Astrocyte of the cerebellum (primary cell): ENCODE measurements around the gene KIDINS220.

Source experiments
- DNase-seq: peaks from one replicate; pipeline ENCODE4 v3.0.0-alpha.2; 2011; ENCODE audit warnings: low read depth
- H3K4me3 ChIP-seq: 2 replicates; pipeline ENCODE4 v1.5.1; 2011; ENCODE audit warnings: mild to moderate bottlenecking, low read depth, low read length, moderate library complexity
- in situ Hi-C: cut with HindIII; loops from 2 replicates; pipeline ENCODE4 v1.10.0; 2017; ENCODE audit warnings: low sequenced_read_pairs
- TF ChIP-seq, protein P1 (sequence below): IDR thresholded peaks from 2 replicates; pipeline ENCODE4 v1.5.1; 2012; ENCODE audit warnings: low read length, low read depth, moderate library complexity, mild to moderate bottlenecking; ENCODE audit errors: missing control alignments

KIDINS220 gene

DNA sequence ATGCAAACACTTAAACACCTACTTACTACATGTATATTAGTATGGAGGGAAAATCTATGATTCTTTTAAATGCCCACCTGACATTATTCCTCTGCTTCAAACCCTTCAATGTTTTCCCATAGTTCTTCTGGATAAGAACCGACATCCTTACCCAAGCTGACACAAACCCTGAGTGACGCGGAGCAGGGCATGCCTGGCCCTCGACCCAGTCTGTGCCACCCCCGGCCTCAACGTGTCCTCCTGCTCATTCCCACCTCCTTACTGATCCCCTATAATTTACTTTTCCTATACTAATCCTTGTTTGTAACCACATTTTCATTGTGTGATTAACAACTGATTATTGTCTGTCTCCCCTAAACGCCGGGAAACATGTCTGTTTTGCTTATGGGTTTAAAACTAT lies 17.5 kb downstream of the KIDINS220 start:
- DNase-seq, result no peak
- in situ Hi-C loops, result no loop called here
- TF ChIP-seq, protein P1, sequence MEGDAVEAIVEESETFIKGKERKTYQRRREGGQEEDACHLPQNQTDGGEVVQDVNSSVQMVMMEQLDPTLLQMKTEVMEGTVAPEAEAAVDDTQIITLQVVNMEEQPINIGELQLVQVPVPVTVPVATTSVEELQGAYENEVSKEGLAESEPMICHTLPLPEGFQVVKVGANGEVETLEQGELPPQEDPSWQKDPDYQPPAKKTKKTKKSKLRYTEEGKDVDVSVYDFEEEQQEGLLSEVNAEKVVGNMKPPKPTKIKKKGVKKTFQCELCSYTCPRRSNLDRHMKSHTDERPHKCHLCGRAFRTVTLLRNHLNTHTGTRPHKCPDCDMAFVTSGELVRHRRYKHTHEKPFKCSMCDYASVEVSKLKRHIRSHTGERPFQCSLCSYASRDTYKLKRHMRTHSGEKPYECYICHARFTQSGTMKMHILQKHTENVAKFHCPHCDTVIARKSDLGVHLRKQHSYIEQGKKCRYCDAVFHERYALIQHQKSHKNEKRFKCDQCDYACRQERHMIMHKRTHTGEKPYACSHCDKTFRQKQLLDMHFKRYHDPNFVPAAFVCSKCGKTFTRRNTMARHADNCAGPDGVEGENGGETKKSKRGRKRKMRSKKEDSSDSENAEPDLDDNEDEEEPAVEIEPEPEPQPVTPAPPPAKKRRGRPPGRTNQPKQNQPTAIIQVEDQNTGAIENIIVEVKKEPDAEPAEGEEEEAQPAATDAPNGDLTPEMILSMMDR, result no peak
- no peak overlapping the region for H3K4me3 ChIP-seq

DNA sequence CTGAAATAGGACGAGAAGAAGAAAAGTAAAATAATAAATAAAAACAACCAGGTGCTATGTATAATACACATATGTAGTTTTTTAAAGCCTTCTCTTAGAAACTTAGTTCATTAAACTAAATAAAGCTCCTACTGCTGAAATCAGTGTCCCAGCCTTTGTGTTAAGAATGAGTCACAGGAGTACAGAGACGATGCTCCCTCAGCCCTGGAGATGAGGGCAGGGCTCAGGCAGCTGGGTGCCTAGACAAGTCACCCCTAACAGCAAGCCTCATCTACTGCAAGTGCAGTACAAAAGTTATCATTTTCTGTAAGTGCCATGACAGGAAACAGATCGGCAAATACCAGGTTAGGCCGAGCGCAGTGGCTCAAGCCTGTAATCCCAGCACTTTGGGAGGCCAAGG lies 18.2 kb downstream of the KIDINS220 start:
- DNase-seq, result no peak
- in situ Hi-C loops, result no loop called here
- H3K4me3 ChIP-seq, result no peak overlapping the region
- TF ChIP-seq, protein P1, result no peak

DNA sequence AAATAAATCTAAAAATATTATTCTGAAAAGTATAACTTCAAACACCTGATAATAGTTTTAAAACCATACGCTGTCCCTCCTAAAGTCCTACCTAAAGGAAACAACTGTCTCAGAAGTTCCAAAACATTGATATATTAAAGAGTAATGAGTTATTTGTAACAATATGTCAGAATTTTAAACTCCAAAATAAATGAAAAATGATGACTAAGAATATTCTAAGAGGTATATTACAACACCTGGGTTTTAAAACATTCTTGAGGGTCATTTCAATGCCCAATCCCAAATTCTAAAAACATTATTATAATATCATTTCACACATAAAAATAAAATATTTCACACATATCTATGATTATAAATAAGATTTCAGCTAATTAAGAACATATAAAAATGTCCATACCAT lies 20.2 kb downstream of the KIDINS220 start:
- TF ChIP-seq, protein P1, result no peak
- in situ Hi-C loops, result no loop called here
- DNase-seq, result no peak
- no peak overlapping the region for H3K4me3 ChIP-seq

DNA sequence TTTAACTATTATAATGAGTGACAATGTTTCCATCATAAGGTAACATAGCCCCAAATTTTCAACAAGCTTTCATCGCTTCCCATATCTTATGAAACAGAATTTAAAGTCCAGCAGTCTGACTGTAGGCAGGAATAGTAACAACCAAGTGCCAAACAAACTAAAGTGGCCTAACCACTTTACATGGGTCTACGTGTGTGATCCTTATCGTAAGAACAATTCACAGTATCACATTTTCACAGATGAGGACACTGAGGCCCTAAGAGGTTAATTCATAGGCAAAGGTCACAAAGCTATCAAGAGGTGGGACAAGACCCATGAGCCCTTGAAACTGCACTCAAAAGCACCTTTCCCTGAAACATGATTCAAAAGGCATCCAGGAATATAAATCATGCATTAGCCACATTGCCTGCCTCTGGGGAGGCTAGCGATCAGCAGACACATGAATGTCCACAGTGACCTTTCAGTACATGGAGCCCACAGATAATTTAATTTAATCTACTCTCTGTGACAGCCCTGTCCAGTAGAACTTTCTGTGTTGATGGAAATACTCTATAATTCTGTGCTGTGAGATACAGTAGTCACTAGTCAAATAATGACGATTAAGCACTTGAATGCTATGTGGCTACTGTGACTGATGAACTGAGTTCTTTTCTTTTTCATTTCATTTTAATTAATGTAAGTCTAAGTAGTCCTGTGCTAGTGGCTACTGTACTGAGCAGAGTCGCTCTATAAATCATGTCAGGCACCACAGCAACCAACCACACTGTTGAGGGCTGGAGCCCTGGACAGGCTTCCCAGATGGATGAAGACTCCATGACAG lies 30.3 kb downstream of the KIDINS220 start:
- TF ChIP-seq, protein P1, result no peak
- DNase-seq, result no peak
- in situ Hi-C loops, result no loop called here
- no peak overlapping the region for H3K4me3 ChIP-seq

DNA sequence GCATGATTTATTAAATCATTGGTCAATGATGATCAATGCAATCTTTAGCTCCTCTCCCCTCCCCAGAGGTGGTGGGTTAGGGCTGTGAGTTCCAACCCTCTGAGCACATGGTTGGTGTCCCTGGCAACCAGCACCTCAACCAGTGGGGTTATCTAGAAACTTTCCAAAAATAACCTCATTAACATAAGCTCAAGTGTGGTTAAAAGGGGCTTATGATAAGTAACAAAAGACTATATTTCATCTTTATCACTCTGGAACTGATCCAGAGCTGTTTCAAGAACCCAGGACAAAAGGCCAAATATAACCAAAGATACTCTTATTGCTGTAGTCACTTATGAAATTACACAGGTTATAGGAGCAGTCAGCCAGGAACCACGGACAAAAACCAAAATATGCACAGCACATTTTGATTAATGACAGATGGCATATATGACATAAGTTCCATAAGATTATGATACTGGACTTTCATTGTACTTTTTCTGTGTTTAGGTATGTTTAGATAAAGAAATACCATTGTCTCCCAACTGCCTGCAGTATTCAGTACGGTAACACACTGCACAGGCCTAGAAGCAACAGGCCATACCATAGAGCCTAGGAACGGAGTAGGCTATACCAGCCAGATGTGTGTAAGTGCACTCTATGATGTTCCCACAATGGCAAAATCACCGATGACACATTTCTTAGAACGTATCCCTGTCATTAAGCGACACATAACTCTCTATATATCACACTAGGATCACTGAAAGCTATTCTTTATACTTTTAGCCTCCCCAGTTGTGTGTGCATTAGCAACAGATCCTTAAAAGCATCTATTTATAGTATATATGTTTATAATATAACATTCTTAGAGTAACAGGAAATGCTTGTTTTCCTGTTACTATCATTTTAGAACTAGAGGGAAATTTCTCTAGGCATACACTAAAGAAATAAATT lies 31.9 kb downstream of the KIDINS220 start:
- no peak for DNase-seq
- TF ChIP-seq, protein P1, result no peak
- H3K4me3 ChIP-seq, result no peak overlapping the region
- in situ Hi-C loops, result no loop called here

DNA sequence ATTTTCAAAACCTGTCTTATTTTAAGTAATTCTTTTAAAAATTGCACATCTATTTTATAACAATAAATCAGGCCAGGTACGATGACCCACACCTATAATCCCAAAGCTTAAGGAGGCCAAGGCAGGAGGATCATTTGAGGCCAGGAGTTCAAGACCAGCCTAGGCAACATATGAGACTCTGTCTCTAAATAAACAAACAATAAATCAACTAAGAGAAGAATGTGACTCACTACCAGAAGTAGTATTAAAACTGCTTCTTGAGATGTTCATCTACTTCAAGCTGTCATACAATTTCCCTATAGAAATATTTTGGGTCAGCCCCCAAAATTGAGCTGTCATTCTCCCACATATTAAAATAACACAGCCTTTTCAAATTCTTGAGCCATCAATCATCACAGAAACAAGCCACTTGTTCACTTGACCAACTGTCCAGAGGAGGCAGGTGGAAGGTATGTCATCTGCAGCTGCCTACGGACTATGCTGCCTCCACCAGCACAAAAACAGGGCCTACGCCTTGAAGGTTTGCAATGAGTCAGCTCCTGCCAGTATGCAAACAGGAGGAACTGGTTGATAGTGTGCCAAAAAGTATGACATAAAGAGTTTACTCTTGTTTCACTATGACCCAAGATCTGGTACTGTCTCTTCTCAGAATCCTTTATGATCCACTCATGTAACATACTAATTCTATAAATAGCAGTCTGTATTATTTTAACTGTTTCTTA lies 33.6 kb downstream of the KIDINS220 start:
- TF ChIP-seq, protein P1, result peak; percentile 7
- in situ Hi-C loops, result no loop called here
- peak; percentile 57 for DNase-seq
- H3K4me3 ChIP-seq, result no peak overlapping the region
